ENCODE data around the gene CPLANE2.
A peak's percentile ranks its signal among the peaks of the same experiment; 100 is the strongest.
"Not testable (repeated sequence)": the region's sequence is repeated elsewhere in the genome, so short reads cannot be mapped to it uniquely, and the experiment has no call there.

Gene CPLANE2

DNA sequence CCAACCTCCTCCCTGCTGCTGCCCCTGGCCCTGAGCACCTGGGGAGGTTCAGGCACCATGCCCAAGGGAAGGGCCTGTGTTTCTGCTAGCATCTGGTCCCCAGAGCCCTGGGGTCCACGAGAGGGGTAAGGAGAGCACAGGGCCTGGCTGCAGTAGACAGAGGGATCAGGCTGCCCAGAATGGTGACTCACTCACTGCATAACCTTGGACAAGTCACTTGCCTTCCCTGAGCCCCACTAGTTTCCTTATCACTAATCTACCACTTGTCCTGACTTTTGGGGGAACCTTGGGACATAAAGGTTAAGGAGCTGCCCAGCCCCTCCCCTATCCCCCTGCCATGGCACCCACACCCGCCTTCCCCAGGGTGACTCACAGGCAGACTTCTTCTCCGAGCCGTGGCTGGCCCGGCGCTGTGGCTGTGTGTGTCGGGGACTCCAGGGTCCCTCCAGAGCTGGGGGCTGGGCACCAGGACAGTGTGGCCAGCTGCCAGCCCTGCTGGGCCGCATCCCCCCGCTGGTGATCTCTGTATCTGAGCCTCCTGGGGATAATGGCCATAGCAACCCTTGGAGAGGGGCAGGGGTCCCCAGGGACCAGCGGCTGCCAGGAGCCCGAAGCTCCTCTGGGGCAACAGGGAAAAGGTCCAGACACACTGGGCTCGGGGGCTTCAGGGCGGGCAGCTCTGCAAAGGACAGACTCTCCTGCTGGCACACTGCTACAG lies 28.6 kb downstream of the CPLANE2 start:
- peak; percentile 68 for DNase-seq (ENCODE audit: low read depth)

DNA sequence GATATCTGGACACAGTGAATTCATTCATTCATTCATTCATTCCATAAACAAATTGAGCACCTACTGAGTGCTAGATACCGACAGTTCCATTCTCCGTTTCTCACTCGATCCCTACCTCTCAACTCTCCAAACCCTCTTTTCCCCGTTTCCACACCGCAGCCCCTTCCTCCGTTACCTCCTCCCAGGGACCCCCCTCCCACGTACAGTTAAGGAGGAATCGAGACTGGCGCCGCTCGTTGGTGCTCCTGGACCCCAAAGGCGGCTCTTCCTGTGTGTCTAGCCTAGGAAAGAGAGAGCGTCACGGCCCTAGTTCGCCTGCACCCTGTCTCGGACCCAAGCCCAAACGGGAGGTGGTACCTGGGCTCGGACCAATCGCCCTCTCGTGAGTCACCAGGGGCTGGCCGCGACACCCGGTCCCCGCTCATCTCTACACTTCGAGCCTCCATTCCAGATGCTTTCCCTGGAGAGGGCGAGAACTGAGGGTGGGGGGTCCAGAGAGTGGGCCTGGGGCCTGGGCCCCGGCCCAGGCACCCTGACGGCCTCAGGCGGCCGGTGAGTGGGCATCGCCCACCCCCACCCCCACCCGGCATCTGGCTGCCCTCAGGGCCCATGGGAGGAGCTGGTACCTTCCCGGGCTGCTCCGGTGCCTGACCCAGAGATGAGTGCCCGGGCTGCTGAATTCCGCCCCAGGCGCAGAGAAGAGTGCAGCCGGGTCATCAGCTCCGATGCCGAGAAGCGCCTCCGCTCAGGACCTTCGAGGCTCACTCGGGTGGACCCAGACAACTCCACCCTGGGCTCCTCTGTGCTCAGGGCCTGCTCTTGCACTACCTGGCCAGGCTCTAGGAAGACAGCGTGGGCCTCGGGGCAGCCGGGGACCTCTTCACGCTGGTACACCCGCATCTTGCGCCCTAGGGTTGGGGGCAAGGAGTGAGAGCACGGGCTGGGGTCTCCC lies 29.4 kb downstream of the CPLANE2 start:
- DNase-seq (ENCODE audit: low read depth): peak; percentile 64

DNA sequence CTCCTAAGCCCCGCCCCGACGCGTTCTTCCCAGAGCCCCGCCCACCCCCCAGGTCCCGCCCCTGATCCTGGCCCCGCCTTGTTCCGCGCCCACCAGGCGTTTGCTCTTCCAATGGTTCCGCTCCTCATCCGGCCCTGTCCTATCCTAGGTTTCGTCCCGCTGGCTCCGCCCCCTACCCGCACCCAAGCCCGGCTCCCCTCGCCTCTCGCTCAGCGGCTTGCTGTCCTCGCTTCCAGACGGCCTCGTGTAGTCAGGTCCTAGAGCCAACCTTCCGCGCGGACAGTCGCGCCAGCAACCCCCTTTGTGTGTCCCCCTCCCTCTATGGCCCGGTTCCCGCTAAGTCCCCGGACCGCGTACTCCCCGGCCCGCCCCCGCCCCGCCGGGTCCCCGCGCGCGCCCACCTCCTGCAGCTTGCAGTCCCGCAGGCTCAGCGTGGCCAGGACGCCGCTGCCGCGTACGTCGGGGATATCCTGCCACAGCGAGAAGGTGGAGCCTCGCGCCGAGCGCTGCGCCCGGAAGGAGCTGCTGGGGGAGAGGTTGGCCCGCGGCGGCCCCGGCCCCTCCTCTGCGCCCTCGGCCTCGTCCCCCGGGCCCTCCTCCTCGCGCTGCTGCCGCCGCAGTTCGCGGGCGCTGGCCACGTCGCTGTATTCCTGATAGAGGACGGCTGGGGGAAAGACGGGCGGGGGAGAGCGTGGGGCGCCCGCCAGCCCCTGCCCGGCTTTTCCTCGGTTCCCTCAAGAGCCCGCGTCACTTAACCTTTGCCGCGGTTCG lies 30.3 kb downstream of the CPLANE2 start:
- peak; percentile 99 for DNase-seq (ENCODE audit: low read depth)

DNA sequence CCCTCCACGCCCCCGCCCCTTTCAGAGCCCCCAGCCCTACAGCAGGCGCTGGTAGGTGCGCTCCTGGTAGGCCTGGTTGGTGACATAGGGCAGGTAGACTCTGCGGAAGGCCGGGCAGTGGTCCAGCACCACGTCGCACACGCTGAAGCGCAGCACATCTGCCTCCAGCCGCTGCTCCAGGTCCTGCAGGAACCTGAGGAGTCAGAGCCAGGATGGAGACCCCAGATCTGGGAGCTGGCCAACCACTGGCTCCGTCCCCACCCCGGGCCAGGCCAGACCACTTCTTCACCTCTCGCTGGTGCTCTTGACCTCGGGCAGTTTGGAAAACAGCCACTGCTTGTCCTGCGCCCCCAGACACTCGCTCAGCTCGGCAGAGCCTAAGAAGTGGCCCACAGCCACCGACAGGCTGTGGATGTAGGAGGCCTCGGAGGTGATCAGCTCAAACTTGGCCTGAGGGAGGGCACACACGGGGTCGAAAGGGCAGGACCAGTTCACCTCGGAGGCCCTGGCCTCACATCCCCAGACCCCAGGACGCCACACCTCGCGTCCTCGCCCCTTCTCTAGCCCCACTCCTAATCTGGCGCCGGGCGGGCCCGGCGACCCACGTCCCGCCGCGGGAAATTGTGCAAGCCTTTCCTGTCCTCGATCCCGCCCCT lies 31.0 kb downstream of the CPLANE2 start:
- peak; percentile 17 for DNase-seq (ENCODE audit: low read depth)

DNA sequence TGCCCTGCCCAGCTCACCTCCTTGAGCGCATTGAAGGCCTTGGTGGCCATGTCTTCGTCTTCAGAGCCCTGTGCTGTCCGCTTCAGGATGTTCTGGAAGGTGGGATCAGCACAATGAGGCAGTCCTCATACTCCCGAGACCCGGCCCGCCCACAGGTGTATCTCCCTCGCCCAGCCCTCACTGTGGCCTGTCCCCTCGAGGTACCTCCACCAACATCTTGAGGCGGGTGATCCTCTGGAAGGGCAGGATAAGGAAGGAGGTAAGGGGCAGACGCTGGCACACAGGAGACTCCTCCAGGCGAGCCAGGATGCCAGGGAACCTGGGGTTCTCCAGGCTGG lies 31.7 kb downstream of the CPLANE2 start:
- no peak for DNase-seq (ENCODE audit: low read depth)

DNA sequence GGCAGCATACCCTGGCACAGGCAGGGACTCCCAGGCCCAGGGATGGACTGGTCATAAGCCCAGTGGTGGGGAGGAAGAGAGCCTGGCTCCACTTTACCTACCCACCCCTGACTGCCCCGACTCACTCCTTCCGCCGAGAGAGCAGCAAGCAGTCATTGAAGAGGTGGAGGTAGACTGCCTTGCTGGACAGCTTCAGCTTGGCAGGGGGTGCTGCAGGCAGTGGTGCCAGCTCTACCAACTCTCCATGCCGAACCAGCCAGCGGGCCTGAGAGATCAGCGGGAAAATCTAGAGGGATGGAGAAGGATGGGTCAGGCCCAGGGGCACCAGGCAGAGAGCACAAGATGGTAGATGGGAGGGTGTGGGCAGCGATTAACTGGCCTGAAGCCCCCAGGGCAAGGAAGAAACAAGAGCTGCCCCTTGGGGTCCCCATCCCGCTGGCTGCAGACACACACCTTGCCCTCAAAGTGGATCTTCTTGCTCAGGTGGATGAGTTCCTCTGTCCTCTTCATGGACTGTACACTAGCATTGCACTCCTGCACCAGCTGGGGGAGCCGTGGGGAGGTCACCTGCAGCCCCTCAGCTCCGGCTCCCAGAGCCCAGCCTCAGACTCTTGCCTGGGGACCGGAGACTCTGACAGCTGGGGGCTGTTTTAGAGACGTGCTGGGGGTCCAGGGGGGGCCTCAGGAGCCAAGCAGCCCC lies 32.2 kb downstream of the CPLANE2 start:
- DNase-seq (ENCODE audit: low read depth): peak; percentile 43

DNA sequence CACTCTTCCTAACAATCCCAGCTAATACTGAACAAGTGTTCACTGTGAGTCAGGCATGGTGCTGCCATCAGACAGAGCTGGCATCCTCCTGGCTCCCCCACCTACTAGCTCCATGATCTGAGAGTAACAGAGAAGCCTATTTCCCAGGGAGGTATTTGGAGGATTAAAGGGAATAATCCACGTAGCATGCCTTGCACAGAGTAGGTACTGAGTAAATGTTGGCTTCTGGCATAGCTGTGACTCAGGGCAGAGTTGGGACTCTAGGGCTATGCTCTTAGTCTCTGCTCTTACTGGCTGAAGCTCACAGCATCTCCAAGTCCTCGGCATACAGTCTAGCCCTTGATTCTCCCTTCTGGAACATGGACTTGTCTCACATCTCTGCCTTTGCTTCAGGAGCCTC lies 32.8 kb downstream of the CPLANE2 start:
- DNase-seq (ENCODE audit: low read depth): no peak

DNA sequence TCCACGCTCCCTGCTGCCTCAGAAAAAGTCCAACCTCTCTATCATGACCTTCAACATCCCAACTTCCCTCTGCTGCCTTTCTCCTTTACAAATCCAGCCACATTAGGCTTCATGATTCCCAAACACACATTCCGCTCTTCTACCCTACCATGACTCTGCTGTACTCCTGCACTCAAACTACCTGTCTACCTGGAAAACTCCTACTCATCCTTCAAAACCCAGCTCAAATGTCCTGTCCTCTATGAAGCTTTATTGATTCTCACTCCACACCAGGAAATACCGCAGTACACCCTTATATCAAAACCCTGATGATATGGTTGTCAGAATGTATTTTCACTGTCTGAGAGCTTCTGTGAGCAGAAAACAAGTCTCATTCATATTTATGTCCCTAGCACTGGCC lies 33.4 kb downstream of the CPLANE2 start:
- no peak for DNase-seq (ENCODE audit: low read depth)

DNA sequence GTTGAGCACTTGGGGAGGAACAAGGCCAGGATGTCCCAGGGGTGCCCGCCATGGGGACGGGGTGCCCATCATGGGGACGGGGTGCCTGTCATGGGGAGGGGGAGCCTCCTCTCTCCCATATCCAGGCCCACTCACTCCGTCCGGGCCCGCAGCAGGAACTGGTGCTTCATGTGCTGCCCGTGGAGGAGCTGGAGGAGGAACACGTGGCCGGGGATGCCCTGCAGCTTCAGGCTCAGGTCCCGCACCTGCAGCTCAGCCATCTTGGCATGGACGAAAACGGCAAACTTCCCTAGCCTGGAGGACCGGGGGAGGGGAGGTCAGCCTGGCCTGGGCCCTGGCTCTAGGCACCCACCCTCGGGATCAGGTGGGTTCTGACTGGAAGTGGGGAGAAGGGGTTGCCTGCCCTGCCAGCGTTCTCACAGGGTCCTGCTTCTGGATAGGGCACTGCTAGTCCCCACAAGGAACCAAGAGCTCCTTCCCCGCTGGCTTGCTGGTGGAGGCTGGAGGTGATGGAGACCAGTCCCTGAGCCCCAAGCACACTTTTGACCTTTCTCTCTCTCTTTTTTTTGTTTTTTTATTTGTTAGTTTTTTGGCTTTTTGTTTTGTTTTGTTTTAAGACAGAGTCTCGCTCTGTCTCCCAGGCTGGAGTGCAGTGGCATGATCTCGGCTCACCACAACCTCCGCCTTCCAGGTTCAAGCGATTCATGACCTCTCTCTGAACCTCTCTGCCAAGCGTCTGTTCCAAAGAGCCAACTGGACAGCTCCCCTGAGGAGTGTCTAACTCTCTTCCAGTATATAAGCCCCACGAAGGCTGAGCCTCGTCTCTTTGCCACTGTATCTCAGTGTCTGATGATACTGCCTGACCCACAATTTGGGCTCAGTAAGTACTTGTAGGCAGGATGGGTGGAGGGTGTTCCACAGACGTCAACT lies 34.4 kb downstream of the CPLANE2 start:
- no peak for DNase-seq (ENCODE audit: low read depth)

DNA sequence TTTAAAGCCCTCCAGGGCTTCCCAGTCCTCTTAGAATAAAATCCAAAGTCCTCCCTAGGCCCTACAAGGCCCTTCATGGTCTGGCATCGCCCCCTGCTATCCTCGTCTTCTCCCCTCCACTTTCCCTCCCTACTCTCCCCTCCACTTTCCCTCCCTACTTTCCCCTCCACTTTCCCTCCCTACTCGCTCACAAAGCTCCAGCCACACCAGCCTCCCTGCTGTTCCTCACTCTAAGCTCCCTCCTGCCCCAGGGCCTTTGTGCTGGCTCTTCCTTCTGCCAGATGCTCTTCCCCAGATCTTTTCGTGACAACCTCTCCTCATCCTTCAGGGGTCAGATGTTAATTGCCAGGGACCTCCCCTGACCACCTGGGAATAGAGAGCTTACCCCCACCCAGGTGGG lies 37.3 kb downstream of the CPLANE2 start:
- no peak for DNase-seq (ENCODE audit: low read depth)

DNA sequence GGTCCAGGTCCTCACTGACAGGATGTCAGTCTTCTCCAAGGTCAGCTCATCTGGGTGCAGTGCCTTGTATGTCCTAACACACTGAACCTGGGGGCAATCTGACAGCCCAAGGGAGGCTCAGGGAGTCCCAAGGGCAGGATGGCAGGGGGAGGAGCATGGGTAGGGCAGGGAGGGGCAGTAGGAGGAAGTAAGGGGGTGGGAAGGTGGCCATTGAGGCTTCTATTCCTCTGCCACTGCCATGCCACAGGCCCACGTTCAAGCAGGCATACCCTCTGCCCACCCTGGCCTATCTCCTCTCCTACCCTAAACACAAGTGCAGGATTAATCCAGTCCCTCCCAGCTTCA lies 37.9 kb downstream of the CPLANE2 start:
- no peak for DNase-seq (ENCODE audit: low read depth)

DNA sequence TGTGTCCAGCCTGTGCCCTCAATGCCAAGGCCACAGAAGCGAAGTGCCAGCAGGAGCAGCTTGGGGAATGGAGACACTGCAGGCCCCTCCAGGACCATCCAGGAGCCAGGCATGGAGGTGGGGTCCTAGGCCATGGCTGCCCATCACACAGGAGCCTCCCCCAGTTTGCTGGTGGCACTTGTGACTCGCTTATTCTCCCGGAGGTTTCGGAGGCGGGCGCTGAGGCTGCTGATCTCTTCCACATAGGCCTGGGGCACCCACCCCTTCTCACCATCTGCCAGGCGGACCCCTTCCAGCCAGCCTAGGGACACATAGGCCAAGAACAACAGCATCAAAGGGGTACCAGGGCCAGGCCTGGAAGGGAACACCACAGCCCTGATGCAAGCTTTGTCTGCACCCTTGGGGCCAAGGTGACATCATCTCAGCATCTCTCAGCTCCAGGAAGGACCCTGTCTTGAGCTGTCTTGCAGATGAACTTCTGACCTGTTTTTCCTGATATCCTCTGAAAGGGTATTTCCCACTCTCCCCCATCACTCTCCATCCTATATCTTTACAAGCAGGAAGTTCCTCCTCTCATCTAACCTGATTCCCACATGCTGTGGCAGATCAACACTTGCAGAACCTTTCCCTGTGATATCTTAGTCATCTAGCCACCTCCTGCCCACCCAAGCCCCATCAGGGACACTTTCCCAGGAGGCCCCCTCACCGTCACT lies 38.4 kb downstream of the CPLANE2 start:
- DNase-seq (ENCODE audit: low read depth): no peak

DNA sequence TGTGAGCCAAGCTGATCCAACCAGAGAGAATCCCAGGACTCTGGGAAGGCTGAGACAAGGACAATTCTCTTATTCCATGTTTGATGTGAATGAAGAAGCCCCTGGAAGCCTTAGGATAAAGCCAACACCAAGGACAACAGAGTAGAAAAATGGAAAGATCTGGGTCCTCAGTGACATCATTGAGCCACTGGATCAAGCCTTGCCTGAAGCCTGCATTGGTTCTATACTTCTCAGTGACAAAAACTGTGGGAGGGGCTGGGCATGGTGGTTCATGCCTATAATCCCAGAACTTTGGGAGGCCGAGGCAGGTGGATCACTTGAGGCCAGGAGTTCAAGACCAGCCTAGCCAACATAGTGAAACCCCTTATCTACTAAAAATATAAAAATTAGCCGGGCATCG lies 40.1 kb downstream of the CPLANE2 start:
- DNase-seq (ENCODE audit: low read depth): no peak

DNA sequence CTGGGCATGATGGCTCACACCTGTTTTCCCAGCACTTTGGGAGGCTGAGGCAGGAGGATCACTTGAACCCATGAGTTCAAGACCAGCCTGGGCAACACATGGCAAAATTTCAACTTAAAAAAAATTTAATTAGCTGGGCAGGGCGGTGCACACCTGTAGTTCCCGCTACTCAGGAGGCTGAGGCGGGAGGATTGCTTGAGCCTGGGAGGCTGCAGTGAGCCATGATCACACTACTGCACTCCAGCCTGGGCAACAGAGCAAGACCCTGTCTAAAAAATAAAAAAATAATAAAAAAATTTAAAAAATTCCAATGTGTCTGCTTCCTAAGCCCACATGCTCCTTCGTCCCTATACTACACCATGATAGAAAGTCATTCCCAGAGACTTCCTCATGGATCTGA lies 40.8 kb downstream of the CPLANE2 start:
- not testable (repeated sequence) for DNase-seq (ENCODE audit: low read depth)

DNA sequence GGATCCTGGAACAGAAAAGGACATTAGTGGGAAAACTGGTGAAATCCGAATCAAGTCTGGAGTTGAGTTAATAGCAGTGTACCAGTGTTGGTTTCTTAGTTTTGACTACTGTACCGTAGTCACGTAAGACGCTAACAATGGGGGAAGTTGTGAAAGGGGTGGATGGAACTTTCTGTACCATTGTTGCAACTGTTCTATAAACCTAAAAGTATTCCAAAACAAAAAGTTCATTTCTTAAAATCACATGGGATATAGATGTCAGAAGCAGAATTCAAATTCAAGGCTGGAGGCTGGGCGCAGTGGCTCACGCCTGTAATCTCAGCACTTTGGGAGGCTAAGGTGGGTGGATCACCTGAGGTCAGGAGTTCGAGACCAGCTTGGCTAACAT lies 41.5 kb downstream of the CPLANE2 start:
- no peak for DNase-seq (ENCODE audit: low read depth)

DNA sequence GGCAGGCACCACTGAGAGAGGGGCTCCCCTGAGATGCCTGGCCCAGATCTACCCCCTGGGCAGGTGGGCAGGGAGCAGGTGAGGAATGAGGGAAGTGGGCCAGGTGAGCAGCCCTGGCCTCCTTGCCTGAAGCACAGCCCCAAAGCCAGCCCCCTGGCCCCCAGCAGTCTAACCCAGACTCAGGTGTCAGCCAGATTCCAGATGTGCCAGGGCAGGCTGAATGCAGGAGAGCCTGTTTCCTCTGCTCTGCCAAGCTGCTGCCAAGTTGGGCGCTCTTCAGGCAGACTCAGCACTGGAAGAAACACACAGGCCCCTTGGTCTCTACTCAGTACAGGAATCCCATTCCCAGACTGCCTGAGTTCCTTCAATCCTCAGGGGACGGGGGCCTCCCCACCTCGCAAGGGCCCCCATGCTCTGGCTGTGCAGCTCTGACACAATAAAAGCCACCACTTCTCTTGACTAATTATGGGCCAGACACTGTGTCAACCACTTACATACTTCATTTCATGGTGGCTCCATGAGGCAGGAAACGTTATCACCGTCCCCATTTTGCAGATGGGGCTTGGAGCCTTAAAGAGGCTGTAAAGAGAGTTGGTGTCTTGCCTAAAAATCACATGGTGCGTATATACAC lies 45.0 kb downstream of the CPLANE2 start:
- DNase-seq (ENCODE audit: low read depth): no peak

DNA sequence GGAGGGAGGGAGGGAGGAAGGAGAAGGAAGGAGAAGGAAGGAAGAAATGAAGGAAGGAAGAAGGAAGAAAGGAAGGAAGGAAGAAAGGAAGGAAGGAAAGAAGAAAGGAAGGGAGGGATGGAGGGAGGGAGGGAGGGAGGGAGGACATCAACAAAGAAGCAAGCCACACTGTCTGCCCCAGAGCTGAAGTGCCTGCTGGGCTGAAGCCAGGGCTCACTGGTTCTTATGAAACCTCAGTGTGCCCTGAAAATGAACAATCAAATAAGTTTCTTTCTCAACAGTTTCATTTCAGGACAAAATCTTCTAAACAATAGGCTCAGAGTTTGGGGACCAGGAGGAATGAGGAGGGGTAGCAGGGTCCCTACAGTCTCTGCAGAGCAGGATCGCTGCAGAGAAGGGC lies 45.7 kb downstream of the CPLANE2 start:
- no peak for DNase-seq (ENCODE audit: low read depth)

DNA sequence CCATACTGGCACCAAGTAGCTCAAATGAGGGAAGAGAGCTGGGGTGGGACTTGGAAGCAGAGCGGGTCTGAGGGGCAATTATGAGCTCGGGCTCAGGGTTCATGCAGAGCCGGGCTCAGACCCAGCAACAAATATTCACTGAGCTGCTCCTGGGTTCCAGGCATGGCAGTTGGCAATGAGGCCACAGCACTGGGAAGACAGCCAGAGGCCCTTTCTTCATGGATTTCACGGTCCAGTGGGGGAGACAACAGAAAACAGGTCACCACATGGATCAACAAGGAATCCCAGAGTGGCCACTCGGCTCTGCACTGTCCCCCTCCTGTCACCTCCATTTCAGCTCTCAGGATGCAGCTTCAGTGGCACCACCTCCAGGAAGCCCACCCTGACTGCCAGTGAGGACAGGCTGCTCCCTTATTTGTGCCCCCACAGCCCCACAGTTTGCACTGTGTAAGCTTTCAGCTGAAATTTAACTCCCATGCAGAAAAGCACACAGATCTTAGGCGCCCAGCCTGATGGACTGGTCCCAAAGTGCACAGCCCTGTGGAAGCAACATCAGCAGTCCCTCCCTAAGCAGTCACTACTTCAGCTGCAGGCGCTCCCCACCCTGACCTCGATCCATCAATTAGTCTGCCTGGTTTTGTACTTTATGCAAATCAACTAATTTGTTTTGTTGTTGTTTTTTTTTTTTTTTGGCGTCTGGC lies 46.9 kb downstream of the CPLANE2 start:
- DNase-seq (ENCODE audit: low read depth): no peak

DNA sequence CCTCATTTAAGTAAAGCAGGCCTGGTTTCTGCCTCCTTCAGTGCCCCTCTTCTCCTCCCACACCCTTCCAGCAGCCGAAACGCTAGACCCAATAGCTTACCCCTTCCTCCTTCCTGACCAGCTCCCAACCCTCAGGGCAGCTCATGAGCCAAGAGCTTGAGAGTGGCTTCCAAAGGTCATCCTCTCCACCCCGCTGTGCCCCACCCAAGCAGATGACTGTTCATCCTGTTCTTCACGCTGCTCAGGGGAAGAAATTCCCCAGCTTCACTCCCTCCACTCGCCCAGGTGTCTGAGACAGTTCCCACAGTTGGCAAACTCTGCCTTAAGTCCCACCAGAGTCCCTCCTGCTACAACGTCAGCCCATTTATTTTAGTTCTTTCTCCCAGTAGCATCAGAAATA lies 48.0 kb downstream of the CPLANE2 start:
- DNase-seq (ENCODE audit: low read depth): peak; percentile 79
